ENCODE data around the gene ANKRD33B.

ANKRD33B gene

GRCh38 chr5:10593531-10594181 is 29.8 kb downstream of the ANKRD33B start:
- no peaks in the 10 kb centered on the region for H3K9me3 ChIP-seq
- no peaks in the 10 kb centered on the region for H3K27me3 ChIP-seq
- TF ChIP-seq CTCF (IDR thresholded peaks at IDR 0.05) = no peak
- H3K36me3 ChIP-seq = no peaks in the 10 kb centered on the region
- H3K27ac ChIP-seq = peak overlapping the region; percentile 28
- H3K4me1 ChIP-seq (ENCODE audit: control insufficient read depth in 1 of 2, insufficient read depth in 1 of 2, low read depth in 1 of 2, low read length in 1 of 2) = peaks cover 29 to 47% of the 10 kb centered on the region in 2 experiments
- no peak overlapping the region for H3K4me3 ChIP-seq (ENCODE audit: low read depth in 1 of 2, low read length in 1 of 2)

DNA sequence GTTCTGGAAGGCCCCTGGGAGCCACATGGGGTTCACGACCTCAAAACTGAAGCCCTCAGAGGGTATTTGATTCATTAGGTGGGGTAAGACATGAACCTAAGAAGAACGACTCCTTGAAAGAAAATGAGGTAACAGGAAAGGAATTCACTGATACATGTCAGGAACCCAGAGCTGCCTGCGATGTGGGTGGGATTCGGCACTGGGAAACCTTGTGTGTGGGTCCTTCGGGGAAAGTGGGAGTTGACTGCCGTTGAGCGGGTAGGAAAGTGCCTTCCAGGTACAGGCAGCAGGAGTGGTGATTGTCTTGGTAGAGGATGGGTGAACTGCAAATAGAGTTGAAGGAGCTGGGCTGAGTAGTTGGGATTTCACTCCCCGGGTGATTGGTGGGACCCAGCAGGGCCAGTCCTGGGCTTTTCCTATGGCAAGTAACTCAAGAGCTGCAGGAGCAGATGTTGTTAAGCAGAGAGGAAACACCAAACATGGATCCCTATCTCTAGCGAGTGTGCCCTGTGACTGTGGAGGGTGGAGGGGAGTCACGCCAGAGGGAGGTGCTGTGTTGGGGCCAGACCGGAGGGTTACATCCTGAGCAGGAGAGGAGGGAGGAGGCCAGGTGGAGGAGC is 30.8 kb downstream of the ANKRD33B start:
- Histone ChIP-seq H3K27me3 (no peaks in the 10 kb centered on the region), H3K27ac (peak overlapping the region; percentile 3), H3K36me3 (no peaks in the 10 kb centered on the region), H3K4me3 (ENCODE audit: low read depth in 1 of 2, low read length in 1 of 2) (no peak overlapping the region), H3K4me1 (ENCODE audit: control insufficient read depth in 1 of 2, insufficient read depth in 1 of 2, low read depth in 1 of 2, low read length in 1 of 2) (peaks cover 18 to 39% of the 10 kb centered on the region in 2 experiments), H3K9me3 (no peaks in the 10 kb centered on the region)
- no peak for TF ChIP-seq CTCF (IDR thresholded peaks at IDR 0.05)

DNA sequence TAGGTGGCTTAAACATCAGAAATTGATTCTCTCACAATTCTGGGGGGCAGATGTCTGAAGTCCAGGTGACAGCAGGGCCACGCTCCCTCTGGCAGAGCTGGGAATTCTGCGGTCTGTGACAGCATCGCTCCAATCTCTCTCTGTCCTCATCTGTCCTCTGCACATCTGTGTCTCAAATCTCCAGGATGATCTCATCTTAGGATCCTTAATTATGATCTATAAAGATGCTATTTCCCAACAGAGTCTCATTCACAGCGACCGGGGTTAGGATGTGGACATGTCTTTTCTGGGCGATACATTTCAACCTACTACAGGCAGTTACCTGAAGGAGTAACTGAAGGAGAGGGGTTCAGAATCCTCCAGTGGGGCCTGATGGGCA is 31.4 kb downstream of the ANKRD33B start:
- H3K36me3 ChIP-seq = no peaks in the 10 kb centered on the region
- H3K9me3 ChIP-seq = no peaks in the 10 kb centered on the region
- H3K4me3 ChIP-seq (ENCODE audit: low read depth in 1 of 2, low read length in 1 of 2) = peak overlapping the region in 1 of 2 experiments; percentile 14
- no peak for TF ChIP-seq CTCF (IDR thresholded peaks at IDR 0.05)
- H3K27ac ChIP-seq = peak overlapping the region; percentile 70
- H3K4me1 ChIP-seq (ENCODE audit: control insufficient read depth in 1 of 2, insufficient read depth in 1 of 2, low read depth in 1 of 2, low read length in 1 of 2) = peaks cover 18 to 40% of the 10 kb centered on the region in 2 experiments
- no peaks in the 10 kb centered on the region for H3K27me3 ChIP-seq

DNA sequence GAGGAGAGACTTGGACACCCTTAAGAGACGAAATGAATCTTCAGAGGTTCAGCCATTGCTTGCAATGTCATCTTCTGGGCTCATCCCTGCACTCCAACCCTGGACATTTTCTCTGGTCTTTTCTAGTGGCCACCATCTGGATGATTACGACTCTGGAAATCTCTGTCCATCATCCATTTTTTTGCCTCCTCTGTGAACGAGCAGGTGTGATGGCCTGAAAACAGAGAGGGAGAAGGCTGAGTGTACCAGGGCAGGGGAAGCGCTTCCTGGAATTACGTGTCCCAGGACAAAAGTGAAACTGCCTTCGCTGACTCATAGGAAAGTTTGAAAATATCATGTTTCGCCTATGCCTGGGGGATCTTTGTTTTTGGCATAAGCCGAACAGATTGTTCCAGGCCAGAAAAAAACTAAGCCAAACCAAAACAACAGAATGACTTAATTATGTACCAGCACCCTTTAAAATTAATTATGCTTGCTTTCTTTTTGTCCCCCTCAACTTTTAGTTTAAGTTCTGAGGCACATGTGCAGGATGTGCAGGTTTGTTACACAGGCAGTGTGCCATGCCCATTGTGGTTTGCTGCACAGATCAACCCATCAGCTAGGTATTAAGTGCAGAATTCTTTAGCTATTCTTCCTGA is 31.9 kb downstream of the ANKRD33B start:
- H3K4me1 ChIP-seq (ENCODE audit: control insufficient read depth in 1 of 2, insufficient read depth in 1 of 2, low read depth in 1 of 2, low read length in 1 of 2) = peaks cover 18 to 39% of the 10 kb centered on the region in 2 experiments
- H3K27me3 ChIP-seq = no peaks in the 10 kb centered on the region
- no peaks in the 10 kb centered on the region for H3K9me3 ChIP-seq
- peak overlapping the region in 1 of 2 experiments; percentile 14 for H3K4me3 ChIP-seq (ENCODE audit: low read depth in 1 of 2, low read length in 1 of 2)
- peak overlapping the region; percentile 70 for H3K27ac ChIP-seq
- TF ChIP-seq CTCF (IDR thresholded peaks at IDR 0.05) = no peak
- H3K36me3 ChIP-seq = no peaks in the 10 kb centered on the region

DNA sequence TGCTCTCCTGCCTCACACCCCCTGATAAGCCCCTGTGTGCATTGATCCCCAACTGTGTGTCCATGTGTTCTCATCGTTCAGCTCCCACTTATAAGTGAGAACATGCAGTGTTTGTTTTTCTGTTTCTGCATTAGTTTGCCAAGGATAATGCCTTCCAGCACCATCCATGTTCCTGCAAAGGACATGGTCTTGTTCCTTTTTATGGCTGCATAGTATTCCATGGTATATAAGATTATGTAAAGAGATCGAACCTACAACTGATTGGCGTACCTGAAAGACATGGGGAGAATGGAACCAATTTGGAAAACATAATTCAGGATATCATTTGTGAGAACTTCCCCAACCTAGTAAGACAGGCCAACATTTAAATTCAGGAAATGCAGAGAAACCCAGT is 32.4 kb downstream of the ANKRD33B start:
- Histone ChIP-seq H3K4me3 (ENCODE audit: low read depth in 1 of 2, low read length in 1 of 2) (peak overlapping the region in 1 of 2 experiments; percentile 14), H3K36me3 (no peaks in the 10 kb centered on the region), H3K27ac (peak overlapping the region; percentile 70), H3K4me1 (ENCODE audit: control insufficient read depth in 1 of 2, insufficient read depth in 1 of 2, low read depth in 1 of 2, low read length in 1 of 2) (peaks cover 19 to 45% of the 10 kb centered on the region in 2 experiments), H3K27me3 (no peaks in the 10 kb centered on the region), H3K9me3 (no peaks in the 10 kb centered on the region)
- TF ChIP-seq CTCF (IDR thresholded peaks at IDR 0.05) = no peak
